Gastroesophageal sphincter (tissue), 2 donors: ENCODE measurements around the gene PARK7.

Experiments used
- POLR2A ChIP-seq, 2 donors: fragments of 450-650 bp; IDR thresholded peaks; one replicate each; pipeline ENCODE4 v1.6.1; 2017; ENCODE audit warnings: antibody characterized with exemption in 2 of 2, mild to moderate bottlenecking in 2 of 2, moderate library complexity in 1 of 2
- POLR2AphosphoS5 ChIP-seq: sonication (generic); formaldehyde crosslinking; IDR thresholded peaks from one replicate; pipeline ENCODE4 v1.6.1; 2017; ENCODE audit warnings: antibody characterized with exemption

DNA sequence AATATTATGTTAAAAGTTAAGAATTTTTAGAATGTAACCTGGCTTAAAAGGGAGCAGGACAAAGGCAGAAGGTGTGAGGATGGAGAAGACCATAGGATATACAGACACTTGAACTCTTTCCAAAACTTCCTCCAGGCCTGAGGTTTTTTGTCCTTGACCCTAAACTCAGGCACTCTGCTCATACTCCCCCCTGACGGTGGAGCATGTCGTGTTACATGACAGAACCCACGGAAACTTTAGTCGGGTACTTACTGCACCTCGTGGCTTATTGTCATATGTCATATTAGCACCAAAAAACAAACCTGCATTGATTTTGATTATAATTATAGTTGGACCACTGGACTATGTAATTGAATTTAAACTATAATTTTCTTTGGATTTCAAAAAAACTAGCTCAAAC, 41.6 kb upstream of the PARK7 start:
- no peak for TF ChIP-seq POLR2A (IDR thresholded peaks at IDR 0.05)
- TF ChIP-seq POLR2AphosphoS5, result no peak
